Stimulated activated CD4-positive, alpha-beta T cell treated with anti-CD3 and anti-CD28 coated beads, Interleukin-2, amount 100 ng/mL, for 48 hours (primary cell): Measurements from ENCODE around the gene CAMSAP1.

Source experiments
- DNase-seq, 2 donors: peaks; one replicate each; pipeline ENCODE4 v3.0.0-alpha.2; 2020

CAMSAP1 gene

DNA sequence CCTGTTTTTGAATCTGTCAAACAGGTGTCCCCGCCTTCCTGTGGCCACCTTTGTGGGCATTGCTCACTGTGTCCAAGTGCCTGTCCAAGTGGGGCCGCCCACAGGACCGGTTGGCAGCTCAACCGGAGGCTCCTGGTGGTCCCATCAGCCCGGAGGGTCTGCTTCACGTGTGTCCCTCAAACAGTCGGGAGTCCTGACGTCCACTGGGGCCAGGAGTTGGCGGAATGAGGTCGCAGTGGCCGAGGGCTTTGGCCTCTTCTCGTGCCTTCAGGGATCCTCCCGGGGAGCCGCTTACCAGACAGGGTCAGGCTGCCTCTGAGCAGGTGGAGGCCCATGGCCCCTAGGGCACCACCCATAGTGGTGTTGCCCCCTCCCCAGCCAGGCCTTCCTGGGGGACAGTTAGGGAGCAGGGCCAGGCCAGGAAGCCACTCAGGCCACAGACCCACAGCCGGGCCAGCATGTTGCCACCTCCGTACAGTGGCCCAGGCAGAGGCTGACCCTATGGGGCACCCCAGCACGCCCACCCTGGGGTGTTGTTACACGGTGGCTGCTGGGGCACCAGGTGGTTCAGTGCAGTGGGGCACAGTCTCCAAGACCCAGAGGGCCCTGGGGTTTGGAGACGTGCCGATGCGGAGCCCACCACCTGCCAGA, 135.8 kb downstream of the CAMSAP1 start:
- DNase-seq: no peak

DNA sequence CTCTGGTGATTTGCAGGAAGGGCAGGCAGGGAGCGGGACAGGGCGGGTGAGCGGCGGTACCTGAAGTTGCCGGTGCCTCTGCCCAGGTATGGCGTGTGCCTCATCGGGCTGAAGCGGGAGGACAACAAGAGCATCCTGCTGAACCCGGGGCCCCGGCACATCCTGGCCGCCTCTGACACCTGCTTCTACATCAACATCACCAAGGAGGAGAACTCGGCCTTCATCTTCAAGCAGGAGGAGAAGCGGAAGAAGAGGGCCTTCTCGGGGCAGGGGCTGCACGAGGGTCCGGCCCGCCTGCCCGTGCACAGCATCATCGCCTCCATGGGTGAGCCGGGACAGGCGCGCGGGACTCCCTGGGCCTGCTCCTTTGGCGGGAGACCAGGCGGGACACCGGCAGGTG, 136.6 kb downstream of the CAMSAP1 start:
- no peak for DNase-seq

DNA sequence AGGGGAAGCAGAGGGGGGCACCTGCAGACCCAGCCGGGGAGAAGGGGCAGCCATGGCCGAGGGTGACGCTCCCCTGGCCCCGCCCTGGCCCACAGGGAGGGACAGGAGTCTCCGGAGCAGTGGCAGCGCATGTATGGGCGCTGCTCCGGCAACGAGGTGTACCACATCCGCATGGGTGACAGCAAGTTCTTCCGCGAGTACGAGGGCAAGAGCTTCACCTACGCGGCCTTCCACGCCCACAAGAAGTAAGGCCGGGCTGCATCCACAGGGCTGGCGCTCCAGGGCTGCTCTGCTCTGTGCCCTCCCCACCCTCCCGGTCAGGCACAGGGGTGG, 137.2 kb downstream of the CAMSAP1 start:
- DNase-seq: no peak

DNA sequence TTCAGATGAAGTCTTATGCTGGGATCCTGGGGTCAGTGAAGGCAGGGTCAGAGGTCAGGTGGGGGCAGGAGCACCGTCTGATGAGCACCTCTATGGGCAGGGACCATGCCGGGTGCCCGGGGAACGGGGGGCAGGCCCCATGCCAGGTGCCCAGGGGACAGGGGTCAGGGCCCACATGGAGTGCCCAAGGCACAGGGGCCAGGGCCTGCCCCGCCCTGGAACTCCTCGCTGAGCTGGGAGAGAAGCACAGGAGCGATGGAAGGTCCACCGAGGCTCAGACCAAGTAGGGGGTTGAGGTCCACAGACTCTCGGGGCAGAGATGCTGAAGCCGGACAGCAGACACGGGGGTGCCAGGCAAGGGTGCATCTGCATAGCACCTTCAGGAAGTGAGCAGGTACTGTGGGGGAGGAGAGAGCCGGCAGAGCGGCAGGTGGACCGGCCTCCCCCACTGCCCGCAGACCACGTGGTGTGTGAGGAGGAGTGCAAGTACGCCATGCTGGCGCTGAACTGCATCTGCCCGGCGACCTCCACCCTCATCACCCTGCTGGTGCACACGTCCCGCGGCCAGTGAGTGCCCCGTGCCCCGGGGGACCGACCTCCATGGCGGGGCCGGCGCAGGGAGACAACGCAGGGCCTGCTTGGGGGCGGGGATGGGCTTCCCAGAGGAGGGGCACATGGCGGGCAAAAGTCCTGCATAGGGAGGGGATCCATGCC, 137.7 kb downstream of the CAMSAP1 start:
- DNase-seq: no peak

DNA sequence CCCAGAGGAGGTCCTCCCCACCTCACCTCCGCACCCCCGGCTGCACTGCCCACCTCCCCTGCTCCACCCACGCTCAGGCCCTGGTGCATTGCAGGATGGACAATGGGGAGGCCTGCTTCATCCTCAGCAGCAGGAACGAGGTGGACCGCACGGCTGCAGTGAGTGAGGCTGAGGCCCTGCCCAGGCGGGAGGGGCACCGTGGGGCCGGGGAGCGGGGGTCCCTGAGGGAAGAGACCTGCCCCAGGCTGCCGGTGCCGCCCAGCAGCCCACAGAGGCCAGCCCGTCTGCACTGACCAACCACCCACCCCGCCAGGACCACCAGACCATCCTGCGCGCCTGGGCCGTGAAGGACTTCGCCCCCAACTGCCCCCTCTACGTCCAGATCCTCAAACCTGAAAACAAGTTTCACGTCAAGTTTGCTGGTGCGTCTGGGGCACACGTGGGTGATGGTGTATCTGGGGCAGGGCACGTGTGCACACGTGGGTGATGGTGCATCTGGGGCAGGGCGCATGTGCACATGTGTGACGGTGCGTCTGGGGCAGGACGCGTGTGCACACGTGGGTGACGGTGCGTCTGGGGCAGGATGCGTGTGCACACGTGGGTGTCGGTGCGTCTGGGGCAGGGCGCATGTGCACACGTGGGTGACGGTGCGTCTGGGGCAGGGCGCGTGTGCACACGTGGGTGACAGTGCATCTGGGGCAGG, 138.7 kb downstream of the CAMSAP1 start:
- DNase-seq: no peak

DNA sequence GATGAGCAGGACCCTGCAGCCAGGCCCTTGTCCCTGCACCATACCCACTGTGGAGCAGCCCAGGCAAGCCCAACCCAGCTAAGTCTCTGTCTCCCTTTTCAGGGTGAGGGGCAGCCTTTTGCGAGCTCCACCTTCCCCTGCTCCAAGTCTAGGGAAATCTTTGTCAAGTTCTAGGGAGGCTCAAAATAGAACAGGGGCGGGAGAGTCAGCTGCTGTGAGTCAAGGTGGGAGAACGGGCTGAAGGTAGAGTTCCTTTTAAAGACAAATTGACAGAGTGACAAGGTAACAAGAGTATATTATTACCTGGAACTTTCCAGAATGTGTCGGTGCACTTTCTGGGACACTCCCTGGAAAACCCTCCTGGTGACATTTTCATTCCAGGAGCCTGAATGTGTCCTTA, 140.6 kb downstream of the CAMSAP1 start:
- DNase-seq: no peak

DNA sequence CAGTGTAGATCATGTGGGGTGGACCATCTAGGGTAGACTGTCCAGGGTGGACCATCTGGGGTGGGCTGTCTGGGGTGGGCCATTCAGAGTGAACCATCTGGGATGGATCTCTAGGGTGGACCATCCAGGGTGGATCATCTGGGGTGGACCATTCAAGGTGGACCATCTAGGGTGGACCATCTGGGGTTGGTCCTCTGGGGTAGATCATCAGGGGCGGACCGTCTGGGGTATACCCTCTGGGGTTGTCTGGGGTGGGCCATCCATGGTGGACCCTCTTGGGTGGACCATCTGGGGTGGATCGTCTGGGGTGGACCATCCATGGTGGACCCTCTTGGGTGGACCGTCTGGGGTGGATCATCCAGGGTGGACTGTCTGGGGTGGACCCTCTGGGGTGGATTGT, 141.1 kb downstream of the CAMSAP1 start:
- no peak for DNase-seq

DNA sequence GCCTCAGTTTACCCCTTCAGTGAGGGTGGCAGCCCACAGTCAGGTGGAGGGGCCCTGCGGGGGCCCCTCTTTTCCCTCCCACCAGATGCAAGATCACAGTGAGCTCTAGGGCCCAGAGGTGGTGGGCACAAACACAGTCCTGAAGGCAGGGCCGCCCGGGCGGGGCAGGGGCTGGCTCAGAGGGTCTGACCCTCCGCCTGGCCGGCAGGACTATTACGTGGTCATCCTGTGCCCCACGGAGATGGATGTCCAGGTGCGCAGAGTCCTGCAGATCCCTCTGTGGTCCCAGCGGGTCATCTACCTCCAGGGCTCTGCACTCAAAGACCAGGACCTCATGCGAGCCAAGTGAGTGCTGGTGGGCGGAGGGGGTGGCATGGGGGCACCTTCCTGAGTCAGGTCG, 141.9 kb downstream of the CAMSAP1 start:
- DNase-seq: no peak

DNA sequence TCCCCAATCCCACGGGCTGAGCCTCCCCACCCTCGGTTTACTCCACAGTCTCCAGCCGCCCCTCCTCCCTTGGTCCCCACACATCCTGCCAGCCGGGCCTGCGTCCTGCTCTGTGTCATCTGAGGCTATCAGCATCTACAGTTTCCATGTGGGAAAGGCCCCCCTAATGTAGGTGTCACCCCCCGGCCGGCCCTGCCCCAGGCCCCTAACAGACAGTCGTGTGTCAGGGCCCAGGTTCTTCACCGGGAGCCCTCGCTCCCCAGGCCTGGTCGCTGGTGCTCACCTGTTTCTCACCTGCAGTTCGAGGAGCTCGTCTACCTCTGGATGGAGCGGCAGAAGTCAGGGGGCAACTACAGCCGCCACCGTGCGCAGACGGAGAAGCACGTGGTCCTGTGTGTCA, 142.6 kb downstream of the CAMSAP1 start:
- no peak for DNase-seq

DNA sequence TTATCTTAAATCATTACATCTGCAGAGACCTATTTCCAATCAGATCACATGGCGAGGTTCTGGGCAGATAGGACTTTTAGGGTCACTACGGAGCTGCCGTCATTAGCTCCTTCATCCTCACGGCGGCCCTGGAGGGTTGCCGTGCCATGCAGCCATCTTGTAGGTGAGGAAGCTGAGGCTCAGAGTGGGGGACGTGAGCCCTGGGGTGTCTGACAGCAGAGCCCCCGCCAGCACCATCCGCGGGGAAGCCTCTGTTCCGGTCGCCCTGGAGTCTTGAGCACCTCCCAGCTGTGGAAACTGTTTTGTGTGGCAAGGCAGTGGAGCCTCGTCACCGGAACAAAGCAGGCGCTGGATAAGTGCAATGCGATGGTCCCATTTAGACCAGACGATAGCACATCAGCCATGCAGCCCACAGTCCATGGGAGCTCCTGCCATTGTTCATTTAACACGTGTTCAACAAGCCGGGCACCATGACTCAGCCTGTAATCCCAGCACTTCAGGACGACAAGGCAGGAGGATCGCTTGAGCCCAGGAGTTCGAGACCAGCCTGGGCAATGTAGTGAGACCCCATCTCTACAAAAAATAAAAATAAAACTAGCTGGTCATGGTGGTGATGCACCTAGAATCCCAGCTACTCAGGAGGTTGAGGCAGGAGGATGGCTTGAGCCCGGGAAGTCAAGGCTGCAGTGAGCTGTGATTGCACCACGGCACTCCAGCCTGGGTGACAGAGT, 143.5 kb downstream of the CAMSAP1 start:
- no peak for DNase-seq

DNA sequence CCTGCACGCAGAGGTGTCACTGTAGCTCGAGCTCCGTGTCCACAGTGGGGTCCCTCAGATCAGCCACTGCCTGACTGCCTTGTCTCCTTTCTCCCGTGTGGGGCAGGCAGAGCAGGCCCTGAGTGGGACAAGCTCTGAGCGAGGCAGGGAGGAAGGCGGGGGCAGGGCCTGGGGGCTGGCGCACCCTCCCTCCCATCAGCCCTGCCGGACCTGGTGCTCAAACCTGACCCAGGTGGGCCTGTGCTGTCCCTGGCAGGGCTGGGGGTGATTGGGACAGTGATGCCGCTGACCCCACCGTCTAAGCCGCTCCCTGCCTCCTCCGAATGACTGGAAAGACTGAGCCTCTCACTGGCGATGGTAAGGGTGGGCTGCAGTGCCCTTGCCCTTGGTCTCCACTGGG, 144.4 kb downstream of the CAMSAP1 start:
- no peak for DNase-seq

DNA sequence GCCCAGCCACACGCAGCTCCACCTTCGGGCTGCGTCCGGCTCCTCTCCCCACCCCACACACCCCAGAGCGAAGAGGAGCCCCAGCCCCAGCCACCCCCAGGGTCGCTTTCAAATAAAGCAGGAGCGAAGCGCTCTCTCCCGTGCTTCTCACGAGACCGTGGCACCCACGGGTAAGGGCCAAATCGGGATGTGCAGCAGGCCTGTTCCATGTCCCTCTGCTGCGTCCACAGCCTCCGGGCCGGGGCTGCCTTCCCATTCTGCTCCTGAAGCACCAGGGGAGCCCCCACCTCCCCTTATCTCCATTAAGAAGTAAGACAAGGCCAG, 145.5 kb downstream of the CAMSAP1 start:
- no peak for DNase-seq

DNA sequence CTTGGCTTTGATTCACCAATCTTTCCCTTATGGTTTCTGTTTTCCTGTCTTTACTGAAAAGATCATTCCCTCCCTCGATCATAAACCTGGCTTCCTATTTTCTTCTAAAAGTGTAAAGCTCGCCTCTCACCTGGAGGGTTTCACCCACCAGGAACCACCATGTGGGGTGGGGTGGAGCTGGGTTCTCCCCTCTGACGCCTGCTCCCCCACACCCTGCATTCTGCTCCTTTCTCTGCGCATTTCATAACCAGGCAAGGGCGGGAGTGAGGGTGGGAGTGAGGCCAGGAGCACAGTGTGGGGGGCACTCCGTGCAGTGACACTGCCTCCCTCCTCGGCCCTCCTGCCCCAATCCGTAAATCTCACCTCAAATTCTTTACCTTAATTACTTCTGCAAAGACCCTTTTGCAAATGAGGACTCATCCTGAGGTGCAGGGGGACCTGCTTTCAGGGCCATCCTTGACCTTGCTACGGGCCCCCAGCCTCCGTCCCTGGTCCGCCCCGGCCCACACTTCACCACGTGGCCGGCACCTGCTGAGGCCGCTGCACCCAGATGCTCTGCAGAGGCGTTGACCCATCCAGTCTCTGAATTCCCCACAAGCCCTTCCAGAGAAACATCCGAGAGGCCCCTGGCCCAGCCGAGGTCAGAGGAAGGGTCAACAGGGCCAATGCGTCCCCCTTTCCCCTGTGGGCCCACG, 146.0 kb downstream of the CAMSAP1 start:
- no peak for DNase-seq

DNA sequence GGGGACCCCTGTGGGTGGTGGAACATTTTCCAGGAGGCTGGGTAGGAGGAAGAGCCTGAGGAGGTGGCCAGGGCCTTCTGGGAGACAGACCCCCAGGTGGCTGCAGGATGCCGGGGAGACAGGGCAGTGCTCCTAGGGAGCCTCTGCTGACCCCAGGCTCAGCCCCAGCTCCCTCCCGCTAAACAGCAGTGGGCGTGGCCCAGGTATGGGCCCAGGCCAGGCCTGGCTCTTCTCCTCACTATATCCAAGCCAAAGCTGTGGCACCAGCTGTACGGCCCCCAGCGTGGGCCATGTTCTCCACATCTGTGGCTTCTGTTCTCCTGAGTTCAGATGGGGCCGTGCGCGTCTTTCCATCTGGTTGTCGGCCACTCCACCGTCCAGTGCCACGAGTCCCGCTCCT, 146.9 kb downstream of the CAMSAP1 start:
- no peak for DNase-seq

DNA sequence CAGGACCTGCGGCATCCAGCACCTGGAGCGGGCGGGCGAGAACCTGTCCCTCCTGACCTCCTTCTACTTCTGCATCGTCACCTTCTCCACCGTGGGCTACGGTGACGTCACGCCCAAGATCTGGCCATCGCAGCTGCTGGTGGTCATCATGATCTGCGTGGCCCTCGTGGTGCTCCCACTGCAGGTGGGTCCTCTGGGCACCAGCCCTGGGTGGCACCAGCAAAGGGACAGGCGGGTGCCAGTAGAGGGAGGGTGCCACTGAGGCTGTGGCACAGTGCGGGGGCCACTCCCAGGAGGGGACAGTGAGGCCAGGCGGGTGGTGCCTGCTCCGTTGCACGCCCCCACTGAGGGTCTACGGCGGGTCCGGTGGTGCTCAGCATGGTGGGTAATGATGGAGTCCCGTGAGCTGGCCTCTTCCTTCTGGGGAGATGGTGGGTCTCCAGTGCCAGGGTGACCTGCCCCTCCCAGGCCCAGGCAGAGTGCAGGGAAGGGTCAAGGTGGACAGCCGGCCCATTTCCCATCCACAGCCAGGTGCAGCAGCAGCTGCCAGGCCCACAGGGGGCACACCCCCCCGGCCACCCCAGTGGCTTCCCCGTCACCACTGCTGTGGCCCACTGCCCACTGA, 147.6 kb downstream of the CAMSAP1 start:
- no peak for DNase-seq

DNA sequence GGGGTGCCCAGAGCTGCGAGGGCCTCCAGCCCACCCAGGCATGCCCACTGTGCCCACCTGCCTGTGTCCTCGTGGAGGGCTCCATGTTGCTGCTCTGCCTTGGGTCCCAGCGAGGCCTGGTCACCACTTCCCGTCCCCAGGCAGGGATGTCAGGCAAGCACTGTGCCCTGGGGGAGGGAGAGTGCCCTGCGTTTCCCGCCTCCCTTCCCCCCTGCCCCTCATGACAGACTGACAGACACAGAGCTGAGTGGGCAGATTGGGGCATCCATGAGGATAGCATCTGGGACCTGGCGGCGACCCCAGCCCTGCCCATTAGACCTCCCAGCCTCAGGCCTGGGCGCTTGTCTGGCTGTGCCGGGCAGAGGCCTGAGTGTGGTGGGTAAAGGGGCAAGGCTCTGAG, 148.5 kb downstream of the CAMSAP1 start:
- DNase-seq: no peak
